ENCODE data around the gene KCNAB1.

DNA sequence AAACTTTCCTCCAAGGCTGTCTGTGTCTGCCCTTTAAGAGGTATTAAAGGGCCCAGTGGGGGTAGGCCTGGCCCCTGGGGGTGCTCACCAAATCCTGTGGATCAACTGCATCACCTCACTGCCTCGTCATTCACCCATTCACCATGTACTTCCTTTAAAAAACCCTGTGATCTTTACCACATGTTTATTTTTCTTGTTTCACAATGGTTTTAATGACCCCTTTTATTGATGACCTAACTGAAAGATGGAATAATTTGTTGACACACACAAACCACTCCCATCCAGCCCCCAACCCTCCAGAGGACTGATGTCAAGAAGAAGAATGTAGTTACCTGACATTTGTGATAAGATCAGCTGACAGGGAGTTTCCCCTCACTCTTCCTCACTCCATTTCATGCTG lies 40.8 kb downstream of the KCNAB1 start:
- no peak for TF ChIP-seq TAF1 (IDR thresholded peaks at IDR 0.05; ENCODE audit: borderline replicate concordance, insufficient read depth, low read length)
- TF ChIP-seq SIN3A (IDR thresholded peaks at IDR 0.05; ENCODE audit: borderline replicate concordance, insufficient read depth, low read length) = no peak
- no peak for TF ChIP-seq POLR2AphosphoS5 (IDR thresholded peaks at IDR 0.05; ENCODE audit: low read depth, low read length)
- TF ChIP-seq REST (IDR thresholded peaks at IDR 0.05; ENCODE audit: insufficient read depth in 1 of 2, low read depth in 2 of 2, low read length in 2 of 2) = no peak

All from PFSK-1 (cell line).